IMR-90 (cell line): ENCODE results near the gene NIPBL.

Experiments used
- CHD1 ChIP-seq: IDR thresholded peaks from 2 replicates; pipeline ENCODE4 v1.6.1; 2012; ENCODE audit warnings: low read depth, low read length, improper control_type of control experiment
- CTCF ChIP-seq: conservative IDR thresholded peaks from 2 replicates; pipeline ENCODE4 v1.5.1; 2012; ENCODE audit warnings: mild to moderate bottlenecking, low read depth, low read length, improper control_type of control experiment
- FOS ChIP-seq: fragments of 150-350 bp; IDR thresholded peaks from 2 replicates; pipeline ENCODE4 v1.6.1; 2016; ENCODE audit warnings: low read depth, low read length
- POLR2A ChIP-seq: IDR thresholded peaks from 2 replicates; pipeline ENCODE4 v1.6.1; 2012; ENCODE audit warnings: mild to moderate bottlenecking, low read depth, low read length

- TF ChIP-seq CTCF (no peak), POLR2A (no peak), CHD1 (no peak), FOS (no peak)
These were observed 22.0 kb upstream of the NIPBL start for GRCh38 chr5:36854402-36855140.
